ENCODE measurements around the gene SPEN.
A peak's percentile ranks its signal among the peaks of the same experiment; 100 is the strongest.

Gene SPEN

GRCh38 chr1:15946571-15947381 lies 99.3 kb downstream of the SPEN start:
- no peak overlapping the region for H2BK5ac ChIP-seq (ENCODE audit: low read depth, low read length, poor library complexity)
- peak overlapping the region; percentile 5 for H4K12ac ChIP-seq (ENCODE audit: low read depth, low read length)
- no peak overlapping the region for H2AFZ ChIP-seq (ENCODE audit: insufficient read depth, low read length, poor library complexity)
- H3K18ac ChIP-seq (ENCODE audit: low read length), result no peak overlapping the region
- H2AK5ac ChIP-seq (ENCODE audit: low read length), result no peak overlapping the region
- no peaks in the 10 kb centered on the region for H3K79me2 ChIP-seq (ENCODE audit: control insufficient read depth, insufficient read depth, low read length, poor library complexity)
- no peak overlapping the region for H3K4ac ChIP-seq (ENCODE audit: low read depth, low read length)
- H2BK12ac ChIP-seq (ENCODE audit: low read length), result no peak overlapping the region
- H4K8ac ChIP-seq (ENCODE audit: low read depth, low read length), result no peak overlapping the region
- H3K9ac ChIP-seq (ENCODE audit: low read length), result no peak overlapping the region
- DNase-seq, result no peak
- H3K23ac ChIP-seq (ENCODE audit: low read length), result no peak overlapping the region
- H3K4me2 ChIP-seq (ENCODE audit: low read length), result no peak overlapping the region
- H3K36me3 ChIP-seq (ENCODE audit: control insufficient read depth in 1 of 2, insufficient read depth in 2 of 2, low read length in 2 of 2), result peaks cover 67 to 70% of the 10 kb centered on the region in 2 experiments
- H3K4me1 ChIP-seq (ENCODE audit: control insufficient read depth in 1 of 2, insufficient read depth in 2 of 2, low read length in 2 of 2), result peaks cover 8 to 18% of the 10 kb centered on the region in 2 experiments
- H3K4me3 ChIP-seq (ENCODE audit: low read depth, low read length), result no peak overlapping the region
- no peak overlapping the region for H3K14ac ChIP-seq (ENCODE audit: low read length)
- no peaks in the 10 kb centered on the region for H3K79me1 ChIP-seq (ENCODE audit: low read length)
- no peaks in the 10 kb centered on the region for H3K27me3 ChIP-seq (ENCODE audit: insufficient read depth, low read length)
- no peak overlapping the region for H4K91ac ChIP-seq (ENCODE audit: low read depth, low read length)
- no peaks in the 10 kb centered on the region for H3K9me3 ChIP-seq (ENCODE audit: insufficient read depth, low read depth, low read length)
- no peak overlapping the region for H2BK120ac ChIP-seq (ENCODE audit: insufficient read depth, low read length, poor library complexity)
- no CpG with 5 or more reads among the region's 18 CpGs for WGBS (ENCODE audit: extremely low coverage, insufficient coverage, insufficient read length)
- H3K27ac ChIP-seq (ENCODE audit: low read depth, low read length), result no peak overlapping the region

- H3K4ac ChIP-seq (ENCODE audit: low read depth, low read length), result no peak overlapping the region
- no peak overlapping the region for H3K4me3 ChIP-seq (ENCODE audit: low read depth, low read length)
- DNase-seq, result no peak
- peaks cover under 1% of the 10 kb centered on the region for H3K79me2 ChIP-seq (ENCODE audit: control insufficient read depth, insufficient read depth, low read length, poor library complexity)
- H3K9me3 ChIP-seq (ENCODE audit: insufficient read depth, low read depth, low read length), result no peaks in the 10 kb centered on the region
- no peak overlapping the region for H3K14ac ChIP-seq (ENCODE audit: low read length)
- H2BK12ac ChIP-seq (ENCODE audit: low read length), result no peak overlapping the region
- H3K27ac ChIP-seq (ENCODE audit: low read depth, low read length), result no peak overlapping the region
- no peak overlapping the region for H2AFZ ChIP-seq (ENCODE audit: insufficient read depth, low read length, poor library complexity)
- H3K9ac ChIP-seq (ENCODE audit: low read length), result no peak overlapping the region
- H2AK5ac ChIP-seq (ENCODE audit: low read length), result no peak overlapping the region
- peaks cover 59 to 62% of the 10 kb centered on the region in 2 experiments for H3K36me3 ChIP-seq (ENCODE audit: control insufficient read depth in 1 of 2, insufficient read depth in 2 of 2, low read length in 2 of 2)
- no peak overlapping the region for H4K12ac ChIP-seq (ENCODE audit: low read depth, low read length)
- WGBS (ENCODE audit: extremely low coverage, insufficient coverage, insufficient read length), result no CpG with 5 or more reads among the region's 10 CpGs
- H4K91ac ChIP-seq (ENCODE audit: low read depth, low read length), result no peak overlapping the region
- H3K79me1 ChIP-seq (ENCODE audit: low read length), result peaks cover 2% of the 10 kb centered on the region
- H3K23ac ChIP-seq (ENCODE audit: low read length), result no peak overlapping the region
- H3K4me1 ChIP-seq (ENCODE audit: control insufficient read depth in 1 of 2, insufficient read depth in 2 of 2, low read length in 2 of 2), result peaks cover 13 to 21% of the 10 kb centered on the region in 2 experiments
- no peak overlapping the region for H3K18ac ChIP-seq (ENCODE audit: low read length)
- no peaks in the 10 kb centered on the region for H3K27me3 ChIP-seq (ENCODE audit: insufficient read depth, low read length)
- H3K4me2 ChIP-seq (ENCODE audit: low read length), result no peak overlapping the region
- H4K8ac ChIP-seq (ENCODE audit: low read depth, low read length), result no peak overlapping the region
- no peak overlapping the region for H2BK120ac ChIP-seq (ENCODE audit: insufficient read depth, low read length, poor library complexity)
- no peak overlapping the region for H2BK5ac ChIP-seq (ENCODE audit: low read depth, low read length, poor library complexity)
Observed at GRCh38 chr1:15947382-15948090, 100.0 kb downstream of the SPEN start.

GRCh38 chr1:15948091-15948591 lies 100.6 kb downstream of the SPEN start:
- Histone ChIP-seq H4K8ac (ENCODE audit: low read depth, low read length) (no peak overlapping the region), H2AFZ (ENCODE audit: insufficient read depth, low read length, poor library complexity) (no peak overlapping the region), H2BK120ac (ENCODE audit: insufficient read depth, low read length, poor library complexity) (no peak overlapping the region), H3K36me3 (ENCODE audit: control insufficient read depth in 1 of 2, insufficient read depth in 2 of 2, low read length in 2 of 2) (peaks cover 53 to 56% of the 10 kb centered on the region in 2 experiments), H4K12ac (ENCODE audit: low read depth, low read length) (no peak overlapping the region), H3K4me2 (ENCODE audit: low read length) (no peak overlapping the region), H3K18ac (ENCODE audit: low read length) (no peak overlapping the region), H3K79me1 (ENCODE audit: low read length) (peaks cover 4% of the 10 kb centered on the region), H4K91ac (ENCODE audit: low read depth, low read length) (no peak overlapping the region), H3K27me3 (ENCODE audit: insufficient read depth, low read length) (no peaks in the 10 kb centered on the region), H3K79me2 (ENCODE audit: control insufficient read depth, insufficient read depth, low read length, poor library complexity) (peaks cover 2% of the 10 kb centered on the region), H2BK5ac (ENCODE audit: low read depth, low read length, poor library complexity) (no peak overlapping the region), H2AK5ac (ENCODE audit: low read length) (no peak overlapping the region), H2BK12ac (ENCODE audit: low read length) (no peak overlapping the region), H3K14ac (ENCODE audit: low read length) (no peak overlapping the region), H3K4me3 (ENCODE audit: low read depth, low read length) (no peak overlapping the region), H3K9ac (ENCODE audit: low read length) (no peak overlapping the region), H3K4ac (ENCODE audit: low read depth, low read length) (no peak overlapping the region), H3K27ac (ENCODE audit: low read depth, low read length) (no peak overlapping the region), H3K9me3 (ENCODE audit: insufficient read depth, low read depth, low read length) (no peaks in the 10 kb centered on the region), H3K4me1 (ENCODE audit: control insufficient read depth in 1 of 2, insufficient read depth in 2 of 2, low read length in 2 of 2) (peaks cover 16 to 25% of the 10 kb centered on the region in 2 experiments), H3K23ac (ENCODE audit: low read length) (no peak overlapping the region)
- WGBS (ENCODE audit: extremely low coverage, insufficient coverage, insufficient read length), result no CpG with 5 or more reads among the region's 16 CpGs
- DNase-seq, result peak in 1 of 2 donors; percentile 25

- peaks cover 2% of the 10 kb centered on the region for H3K79me2 ChIP-seq (ENCODE audit: control insufficient read depth, insufficient read depth, low read length, poor library complexity)
- peaks cover 46 to 49% of the 10 kb centered on the region in 2 experiments for H3K36me3 ChIP-seq (ENCODE audit: control insufficient read depth in 1 of 2, insufficient read depth in 2 of 2, low read length in 2 of 2)
- H2BK120ac ChIP-seq (ENCODE audit: insufficient read depth, low read length, poor library complexity), result no peak overlapping the region
- H3K4ac ChIP-seq (ENCODE audit: low read depth, low read length), result no peak overlapping the region
- H3K23ac ChIP-seq (ENCODE audit: low read length), result no peak overlapping the region
- H3K4me1 ChIP-seq (ENCODE audit: control insufficient read depth in 1 of 2, insufficient read depth in 2 of 2, low read length in 2 of 2), result peaks cover 19 to 29% of the 10 kb centered on the region in 2 experiments
- H4K91ac ChIP-seq (ENCODE audit: low read depth, low read length), result no peak overlapping the region
- no peak overlapping the region for H2AK5ac ChIP-seq (ENCODE audit: low read length)
- H3K14ac ChIP-seq (ENCODE audit: low read length), result no peak overlapping the region
- H3K9me3 ChIP-seq (ENCODE audit: insufficient read depth, low read depth, low read length), result no peaks in the 10 kb centered on the region
- H3K27me3 ChIP-seq (ENCODE audit: insufficient read depth, low read length), result no peaks in the 10 kb centered on the region
- H3K4me2 ChIP-seq (ENCODE audit: low read length), result no peak overlapping the region
- no peak overlapping the region for H2BK12ac ChIP-seq (ENCODE audit: low read length)
- peaks cover 4% of the 10 kb centered on the region for H3K79me1 ChIP-seq (ENCODE audit: low read length)
- H4K12ac ChIP-seq (ENCODE audit: low read depth, low read length), result no peak overlapping the region
- WGBS (ENCODE audit: extremely low coverage, insufficient coverage, insufficient read length), result no CpG with 5 or more reads among the region's 15 CpGs
- no peak overlapping the region for H3K9ac ChIP-seq (ENCODE audit: low read length)
- DNase-seq, result peak; percentile 55 to 59
- no peak overlapping the region for H2BK5ac ChIP-seq (ENCODE audit: low read depth, low read length, poor library complexity)
- no peak overlapping the region for H3K18ac ChIP-seq (ENCODE audit: low read length)
- H3K27ac ChIP-seq (ENCODE audit: low read depth, low read length), result no peak overlapping the region
- H2AFZ ChIP-seq (ENCODE audit: insufficient read depth, low read length, poor library complexity), result no peak overlapping the region
- no peak overlapping the region for H3K4me3 ChIP-seq (ENCODE audit: low read depth, low read length)
- no peak overlapping the region for H4K8ac ChIP-seq (ENCODE audit: low read depth, low read length)
Observed at GRCh38 chr1:15948595-15949452, 101.3 kb downstream of the SPEN start.
